Measurements from ENCODE around the gene RSPO4.

The RSPO4 gene

DNA sequence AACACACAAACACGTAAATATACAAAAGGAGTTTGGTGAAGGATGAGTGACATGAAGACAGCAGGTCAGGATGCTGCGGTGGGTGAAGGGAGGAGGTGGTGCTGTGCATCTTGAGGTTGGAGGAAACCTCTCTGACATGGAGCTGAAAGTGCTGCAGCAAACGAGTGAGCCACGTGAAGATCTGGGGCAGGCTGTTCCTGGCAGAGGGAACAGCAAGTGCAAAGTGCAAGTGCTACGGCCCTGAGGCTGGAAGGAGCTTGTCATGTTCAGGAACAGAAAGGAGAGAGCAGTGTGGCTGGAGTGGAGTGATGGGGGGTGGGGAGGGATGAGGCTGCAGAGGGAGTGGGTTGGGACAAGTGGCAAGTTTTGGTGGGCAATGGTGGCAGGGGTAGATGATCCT is 61.2 kb downstream of the RSPO4 start:
- no peak for DNase-seq

DNA sequence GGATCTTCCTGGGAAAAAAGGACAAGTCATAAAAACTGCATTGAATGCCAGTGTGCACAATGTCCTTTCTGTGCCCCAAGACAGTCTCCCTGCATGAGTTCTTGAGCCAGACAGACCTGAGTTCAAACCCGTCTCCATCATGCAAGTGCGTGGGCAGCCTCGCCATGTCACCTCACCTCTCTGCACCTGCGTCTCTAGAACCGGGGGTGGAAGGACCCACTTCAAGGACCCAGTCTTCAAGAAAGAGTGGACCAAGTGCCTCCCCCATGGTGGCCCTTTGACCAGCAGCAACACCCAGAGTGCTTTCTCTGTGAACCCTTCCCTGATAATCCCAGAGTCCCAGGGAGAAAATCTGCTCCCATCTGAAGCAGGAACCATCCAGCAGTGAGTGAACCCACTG is 62.5 kb downstream of the RSPO4 start:
- no peak for DNase-seq

DNA sequence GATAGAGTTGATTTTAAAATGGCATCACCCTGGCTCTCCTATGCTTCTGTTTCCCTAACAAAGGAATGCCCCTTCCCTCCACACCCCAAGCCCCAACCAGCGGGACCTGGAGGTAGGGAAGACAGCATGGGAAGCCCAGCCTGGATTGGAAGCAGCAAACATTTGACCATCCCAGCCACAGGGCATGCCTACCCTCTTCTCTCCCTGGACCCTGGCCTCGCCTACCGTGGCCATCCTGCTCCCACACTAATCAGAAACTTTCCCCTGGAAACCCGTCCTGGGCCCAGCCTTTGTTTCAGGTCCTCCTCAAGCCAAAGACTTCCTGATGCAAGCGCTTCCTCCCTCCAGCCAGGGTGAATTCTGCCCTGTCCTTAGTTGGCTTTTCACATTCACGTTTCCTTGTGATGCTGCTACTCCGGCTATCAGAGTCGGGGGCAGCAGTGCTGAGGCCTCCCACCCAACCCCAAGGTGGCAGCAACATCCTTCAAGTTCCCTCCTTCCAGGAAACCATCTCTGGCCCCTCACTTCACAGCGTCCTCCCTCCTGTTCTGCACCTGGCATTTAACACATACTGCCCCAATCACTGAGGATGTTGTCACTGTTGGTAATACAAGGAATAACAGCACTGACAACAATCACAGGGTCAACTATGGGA is 67.8 kb downstream of the RSPO4 start:
- no peak for DNase-seq

DNA sequence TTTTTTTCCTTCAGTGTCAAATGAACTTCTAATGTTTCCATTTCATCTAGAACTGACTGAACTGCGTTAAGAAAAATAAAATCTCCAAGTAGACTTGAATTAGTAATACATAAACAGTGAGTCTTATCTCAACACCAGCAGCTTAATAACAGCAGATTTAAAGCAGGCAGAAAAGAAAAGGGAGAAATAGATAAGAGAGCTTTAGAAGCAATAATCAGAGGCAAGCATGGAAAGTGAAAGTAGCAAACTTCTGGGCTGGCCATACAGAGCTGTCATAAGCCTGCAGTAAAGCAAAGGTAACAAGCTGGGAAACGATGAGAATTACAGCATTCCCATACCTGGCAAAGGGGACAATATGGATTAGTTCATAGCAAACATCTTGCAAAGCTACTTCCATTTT is 69.1 kb downstream of the RSPO4 start:
- DNase-seq: no peak

DNA sequence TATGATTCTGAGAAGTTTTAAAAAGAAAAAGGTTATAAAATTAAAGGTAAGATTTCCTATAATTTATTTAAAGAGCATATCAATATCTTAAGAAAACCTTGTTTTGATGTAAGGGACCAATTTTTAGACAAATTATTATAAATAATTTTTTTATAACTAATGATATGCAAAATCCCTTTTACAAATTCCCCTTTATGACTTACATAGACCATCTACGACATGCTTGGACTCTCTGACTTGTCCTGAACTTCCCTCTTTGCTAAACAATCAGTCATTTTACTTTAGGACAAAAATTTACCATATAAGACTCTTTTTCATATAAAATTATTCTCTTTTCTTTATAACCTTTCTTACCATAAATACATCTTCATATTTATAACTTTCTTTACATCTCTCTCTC is 70.7 kb downstream of the RSPO4 start:
- DNase-seq: no peak

DNA sequence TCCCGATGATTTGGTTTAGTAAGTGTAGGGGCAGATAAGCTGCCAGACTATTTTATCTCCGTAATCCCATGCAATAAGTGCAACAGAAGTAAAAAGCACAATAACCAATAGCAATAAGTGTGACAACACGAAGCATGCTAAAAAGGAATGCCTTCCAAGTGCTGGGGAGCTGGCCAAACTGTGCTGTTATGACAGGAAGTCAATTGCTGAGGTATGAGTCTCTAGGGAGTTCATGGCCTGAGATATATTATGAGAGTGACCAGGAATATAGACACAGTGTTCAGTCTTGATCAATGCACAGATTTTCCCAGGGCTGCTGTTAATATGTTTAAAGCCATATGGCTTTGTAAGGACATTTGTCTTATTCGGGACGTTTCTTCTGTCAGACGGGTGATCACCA is 75.4 kb downstream of the RSPO4 start:
- no peak for DNase-seq

DNA sequence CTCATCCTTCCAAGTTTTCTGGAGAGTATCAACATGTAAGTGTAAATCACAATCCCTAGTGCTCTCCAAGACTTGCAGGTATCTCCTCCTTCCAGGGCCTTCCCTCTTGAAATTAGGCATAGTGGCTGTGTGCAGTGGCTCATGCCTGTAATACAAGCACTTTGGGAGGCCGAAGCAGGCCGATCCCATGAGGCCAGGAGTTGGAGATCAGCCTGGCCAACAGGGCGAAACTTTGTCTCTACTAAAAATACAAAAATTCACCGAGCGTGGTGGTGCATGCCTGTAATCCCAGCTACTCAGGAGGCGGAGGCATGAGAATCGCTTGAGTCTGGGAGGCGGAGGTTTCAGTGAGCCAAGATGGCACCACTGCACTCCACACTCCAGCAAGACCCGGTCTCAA is 76.6 kb downstream of the RSPO4 start:
- DNase-seq: no peak

DNA sequence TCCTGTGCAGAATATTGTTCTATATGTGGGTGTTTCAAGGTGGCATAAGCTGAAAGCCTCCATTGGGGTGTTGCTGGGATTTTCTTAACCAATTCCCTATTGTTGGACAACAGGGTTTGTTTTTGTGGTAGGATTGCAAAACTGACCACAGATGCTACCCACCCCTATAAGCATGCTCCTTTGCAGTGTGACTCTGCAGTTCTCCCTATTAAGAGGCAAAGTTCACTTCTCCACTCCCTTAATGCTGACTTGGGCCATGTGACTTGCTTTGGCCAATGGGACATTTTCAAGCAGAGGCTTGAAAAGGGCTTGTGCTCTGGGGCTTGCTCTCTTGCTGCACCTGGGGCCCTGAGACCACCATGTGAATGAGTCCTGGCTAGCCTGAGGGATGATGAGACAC is 77.5 kb downstream of the RSPO4 start:
- no peak for DNase-seq

DNA sequence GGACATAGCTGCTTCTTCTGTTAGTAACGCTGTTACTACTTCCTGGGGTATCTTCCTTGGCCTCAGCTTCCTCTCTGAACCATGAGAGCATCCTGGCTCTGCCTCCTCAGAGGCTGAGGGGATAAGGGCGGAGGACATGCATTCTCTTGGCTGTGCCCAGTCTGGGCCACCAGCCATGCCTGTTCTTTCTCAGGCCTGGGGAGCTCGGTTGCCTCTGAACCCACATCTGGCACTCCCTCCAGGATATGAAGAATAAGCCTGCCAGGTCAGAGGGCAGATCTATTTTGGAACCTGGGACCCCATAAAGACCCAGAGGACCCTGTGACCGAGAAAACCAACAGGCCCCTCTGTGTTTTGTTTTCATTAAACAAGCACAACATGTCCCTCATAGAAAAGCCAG is 79.3 kb downstream of the RSPO4 start:
- DNase-seq: no peak

DNA sequence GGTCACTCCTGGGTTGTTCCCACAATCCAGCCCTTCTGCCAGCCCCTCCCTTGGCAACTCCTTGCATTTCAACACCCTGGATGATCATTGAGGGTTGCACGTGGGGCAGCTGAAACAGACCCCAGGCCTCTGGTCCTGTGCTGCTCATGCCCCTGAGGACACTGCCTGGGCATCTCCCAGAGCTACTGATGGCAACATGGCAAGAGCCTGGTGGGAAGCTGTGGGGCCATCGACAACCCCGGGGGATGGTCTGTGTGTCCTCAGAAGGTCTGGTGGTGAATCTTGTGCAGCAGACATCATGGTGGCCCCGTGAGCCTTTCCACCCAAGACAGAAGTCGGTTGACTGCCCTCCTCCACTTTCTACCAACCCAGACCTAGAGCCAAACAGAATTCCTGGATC is 81.0 kb downstream of the RSPO4 start:
- DNase-seq: no peak

DNA sequence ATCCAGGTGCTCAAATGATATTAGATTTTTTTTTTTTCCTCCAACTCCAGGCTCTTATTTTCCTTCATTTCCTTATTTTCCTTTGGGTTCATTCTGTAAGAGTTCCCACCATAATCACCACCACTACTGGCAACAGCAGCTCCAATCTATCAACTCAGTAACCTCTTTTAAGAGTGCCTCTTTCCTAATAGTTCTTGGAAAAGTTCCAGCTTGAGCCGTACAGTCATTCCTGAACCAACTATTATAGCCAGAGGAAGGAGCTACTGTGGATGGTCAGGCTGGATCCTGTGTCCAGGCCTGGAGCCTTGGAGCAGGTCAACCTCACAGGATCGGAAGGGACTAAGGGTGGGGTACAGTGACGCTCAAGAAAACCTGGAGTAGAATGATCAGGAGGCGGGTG is 81.8 kb downstream of the RSPO4 start:
- DNase-seq: no peak

DNA sequence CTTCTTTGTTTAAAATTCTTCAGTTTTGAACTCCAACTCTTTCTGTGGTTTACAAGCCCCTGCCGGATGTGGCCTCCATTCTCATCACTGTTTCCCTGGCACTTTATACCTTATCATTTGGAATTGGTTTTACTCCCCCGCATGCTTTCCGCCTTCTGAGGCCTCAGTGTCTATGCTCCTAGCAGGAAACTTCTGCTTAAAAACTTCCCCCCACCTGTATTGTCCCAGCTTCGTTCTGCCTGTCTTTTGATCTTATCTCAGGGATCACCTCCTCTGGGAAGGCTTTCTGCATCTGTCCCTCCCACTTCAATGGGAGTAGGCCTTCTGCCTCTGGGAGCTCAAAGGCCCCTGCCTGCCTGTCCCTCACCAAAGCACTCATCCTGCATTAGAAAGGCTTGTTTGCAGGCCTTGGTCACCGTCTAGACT is 82.6 kb downstream of the RSPO4 start:
- no peak for DNase-seq

DNA sequence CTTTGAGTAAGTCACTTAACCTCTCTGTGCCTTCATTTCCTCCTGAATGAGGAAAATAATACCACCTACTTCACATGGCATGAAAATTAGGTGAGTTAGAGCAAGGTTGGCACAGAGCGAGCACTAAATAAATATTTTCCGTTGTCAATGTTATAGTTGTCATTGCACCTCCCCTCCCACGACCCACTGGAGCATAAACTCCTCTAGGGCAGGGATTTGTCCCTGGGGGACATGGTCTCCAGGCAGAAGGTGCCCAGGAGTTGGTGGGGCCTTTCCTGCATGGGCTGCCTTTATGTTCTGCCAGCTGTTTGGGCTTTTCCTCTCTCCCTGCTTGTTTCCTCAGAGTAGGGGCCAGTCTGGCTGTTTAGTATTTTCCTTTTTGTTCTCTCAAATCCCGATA is 84.7 kb downstream of the RSPO4 start:
- no peak for DNase-seq

DNA sequence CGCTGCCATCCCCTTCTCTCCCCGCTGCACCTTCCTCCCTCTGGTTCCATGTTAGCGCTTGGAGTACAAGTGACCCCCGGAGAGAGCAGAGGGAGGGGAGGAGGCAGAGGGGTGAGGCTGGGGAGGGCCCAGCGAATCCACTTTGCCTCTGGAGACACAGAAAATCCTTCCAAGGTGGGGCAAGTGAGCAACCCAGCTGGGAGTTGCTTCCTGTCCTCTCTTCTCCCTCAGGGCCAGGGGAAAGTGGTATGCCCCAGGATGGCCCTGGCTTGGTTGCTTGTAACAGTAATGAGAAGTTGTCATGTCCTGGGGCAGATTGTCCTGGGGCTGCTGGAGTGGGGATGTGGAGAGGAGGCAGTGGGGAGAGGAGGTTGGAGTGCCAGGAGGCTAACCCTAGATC is 85.3 kb downstream of the RSPO4 start:
- DNase-seq: no peak

DNA sequence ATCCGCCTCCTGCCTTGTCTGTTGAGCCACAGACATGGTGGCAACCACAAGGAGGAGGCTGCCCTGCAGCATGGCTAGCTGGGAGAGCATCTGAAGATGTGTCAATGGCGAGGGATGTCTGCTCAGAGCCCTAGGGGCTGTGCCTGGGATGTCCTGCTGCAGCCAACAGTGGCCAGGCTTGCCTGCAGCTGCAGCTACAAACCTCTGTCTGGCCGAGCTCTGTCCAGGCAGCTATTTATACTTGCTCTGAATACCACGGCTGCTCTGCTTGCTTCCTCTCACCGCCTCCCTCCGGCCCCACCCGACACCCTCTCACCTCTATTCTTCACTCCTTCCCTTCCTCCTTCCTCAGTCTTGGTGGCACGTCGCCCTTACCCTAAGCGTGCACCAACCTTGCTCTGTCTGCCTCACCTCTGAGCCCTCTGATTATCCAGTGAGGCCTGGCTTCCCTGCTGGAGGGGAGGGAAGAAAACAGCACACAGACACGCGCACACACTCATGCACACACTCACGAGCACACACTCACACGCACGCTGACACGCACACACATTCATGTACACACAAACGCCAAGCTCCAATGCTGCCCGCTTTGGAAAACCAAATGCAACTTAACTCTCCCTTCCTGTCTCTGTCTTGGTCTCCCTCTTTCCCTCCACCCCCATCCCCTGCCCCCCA is 85.8 kb downstream of the RSPO4 start, which contains the start of gene ANGPT4:
Gene ANGPT4 (minus strand): TSS at position 210 of the 675 bp plus-strand sequence. CDS start 120 bp downstream, at position 90.
- DNase-seq: no peak

DNA sequence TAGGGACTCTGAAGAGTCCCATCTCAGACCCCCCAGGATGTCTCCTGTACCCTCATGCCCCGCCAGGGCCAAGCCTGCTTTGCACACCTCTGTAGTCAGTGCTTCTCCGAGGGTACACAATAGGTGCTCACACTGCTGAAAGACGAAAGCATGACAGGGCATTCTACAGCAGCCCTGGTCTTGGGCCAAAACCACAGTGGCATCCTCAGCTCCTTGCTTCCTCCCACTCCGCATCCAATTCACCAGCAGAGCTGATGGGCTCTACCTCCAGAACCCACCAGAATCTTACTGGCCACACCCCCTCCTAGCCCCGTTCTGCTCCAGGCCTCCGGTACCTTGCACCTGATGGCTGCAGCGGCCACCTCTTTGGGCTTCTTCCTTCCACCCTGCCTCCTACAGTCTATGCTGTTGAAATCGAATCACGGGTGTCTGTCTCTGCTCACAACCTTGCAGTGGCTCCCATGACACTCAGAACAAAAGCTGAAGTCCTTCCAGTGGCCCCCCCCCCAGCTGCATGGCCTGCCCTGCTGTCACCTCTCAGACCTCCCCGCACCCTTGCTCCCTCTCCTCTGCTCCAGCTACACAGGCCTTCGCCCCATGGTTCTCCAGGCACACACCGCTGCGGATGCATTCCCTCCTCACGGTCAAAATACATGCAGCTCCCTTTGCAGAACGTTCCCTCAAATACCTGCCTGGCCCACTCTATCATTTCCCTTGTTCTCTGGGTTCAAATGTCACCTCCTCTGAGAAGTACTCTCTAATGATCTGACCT is 87.2 kb downstream of the RSPO4 start:
- no peak for DNase-seq

DNA sequence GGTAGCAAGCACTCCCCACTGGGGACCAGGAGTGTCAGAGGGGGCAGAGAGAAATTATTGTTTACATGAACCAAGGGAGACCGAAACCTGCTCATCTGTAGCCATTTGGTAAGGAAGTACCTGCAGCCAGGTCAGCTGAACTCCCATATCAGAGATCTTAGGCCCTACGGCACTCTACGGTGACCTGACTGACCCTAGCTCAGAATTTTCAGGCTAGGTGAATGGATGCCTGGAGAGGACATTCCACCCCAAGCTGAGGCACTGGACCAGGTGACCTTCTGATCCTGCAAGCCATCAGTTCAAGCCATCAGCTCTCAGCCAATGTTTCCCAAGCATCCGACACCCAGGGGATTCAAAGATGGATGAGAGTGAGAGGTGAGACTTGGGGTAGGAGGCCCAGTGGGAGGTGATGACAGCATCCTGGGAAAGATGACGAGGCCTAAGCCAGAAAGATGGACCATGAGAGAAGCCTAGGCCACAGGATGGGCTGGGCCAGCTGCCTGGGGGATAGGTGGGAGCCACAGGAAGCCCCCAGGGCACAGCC is 88.7 kb downstream of the RSPO4 start:
- DNase-seq: no peak

DNA sequence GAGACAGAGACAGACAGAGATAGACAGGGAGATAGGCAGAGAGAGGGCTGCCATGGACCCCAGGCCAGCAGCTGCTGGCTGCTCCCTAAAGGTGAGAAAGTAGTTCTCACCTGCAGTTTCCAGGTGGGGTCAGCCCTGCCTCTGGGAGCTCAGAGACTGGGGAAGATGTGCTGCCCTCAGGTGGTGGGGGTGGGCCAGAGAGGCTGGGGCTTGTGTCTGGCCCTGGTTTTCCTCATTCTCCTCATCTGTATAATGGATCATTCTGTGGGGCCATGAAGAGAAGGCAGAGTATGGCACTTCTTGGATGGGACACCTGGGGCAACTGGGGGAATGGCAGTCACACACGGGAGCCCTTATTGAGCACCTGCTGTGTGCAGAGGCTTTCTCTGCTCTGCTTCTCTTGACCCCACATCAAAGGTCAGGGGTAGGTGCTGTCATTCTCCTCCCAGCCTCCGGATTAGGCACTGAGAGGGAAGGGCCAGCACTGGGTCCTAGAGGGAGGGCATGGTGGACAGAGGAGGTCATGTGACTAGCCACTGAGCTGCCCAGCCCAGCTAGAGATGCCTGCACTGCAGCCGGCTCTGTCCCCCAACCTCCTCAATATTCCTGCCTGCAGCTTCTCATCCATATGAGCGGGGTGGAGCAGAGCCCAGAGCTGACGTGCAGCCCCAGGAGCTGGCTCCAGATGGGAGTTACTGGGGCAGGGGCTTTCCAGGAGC is 90.1 kb downstream of the RSPO4 start:
- DNase-seq: no peak

DNA sequence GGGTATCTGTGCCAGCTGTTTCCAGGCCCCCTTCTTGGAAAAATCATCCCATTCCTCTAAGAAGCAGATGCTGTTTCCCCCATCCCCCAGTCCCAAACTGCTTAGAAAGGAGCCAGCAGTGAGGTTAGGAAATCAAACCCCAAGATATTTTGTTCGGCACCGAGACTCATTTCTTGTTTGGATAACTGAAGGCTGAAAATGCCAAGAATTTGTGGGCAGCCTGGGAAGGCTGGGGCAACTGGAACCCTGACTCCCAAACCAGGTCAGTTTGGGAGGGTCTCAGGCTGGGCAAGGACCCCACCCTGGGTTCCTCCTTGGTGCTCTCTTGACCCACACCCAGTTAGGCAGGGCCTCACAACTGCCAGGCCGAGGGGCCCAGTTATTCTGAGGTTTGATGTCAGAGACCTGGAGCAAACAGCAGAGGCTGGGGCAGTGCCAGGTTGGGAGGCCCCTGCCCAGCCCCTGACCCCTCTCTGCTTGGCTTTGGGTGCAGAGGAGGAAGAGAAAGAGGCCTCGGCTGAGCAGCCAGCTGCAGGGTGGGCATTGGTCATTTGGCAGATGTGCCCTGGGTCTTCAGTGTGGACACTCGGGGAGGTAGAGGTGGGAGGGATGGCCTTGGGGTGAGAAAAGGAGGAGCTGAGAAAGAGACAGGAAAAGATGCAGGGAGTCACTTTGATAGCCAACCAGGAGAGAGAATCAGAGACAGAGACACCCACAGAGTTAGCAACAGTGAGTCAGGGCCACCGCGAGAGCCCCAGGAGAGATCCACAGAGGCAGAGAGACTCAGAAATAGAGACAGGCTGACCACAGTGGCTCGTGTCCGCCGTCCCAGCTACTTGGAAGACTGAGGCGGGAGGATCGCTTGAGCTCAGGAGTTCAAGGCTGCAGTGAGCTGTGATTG is 91.0 kb downstream of the RSPO4 start:
- DNase-seq: no peak

DNA sequence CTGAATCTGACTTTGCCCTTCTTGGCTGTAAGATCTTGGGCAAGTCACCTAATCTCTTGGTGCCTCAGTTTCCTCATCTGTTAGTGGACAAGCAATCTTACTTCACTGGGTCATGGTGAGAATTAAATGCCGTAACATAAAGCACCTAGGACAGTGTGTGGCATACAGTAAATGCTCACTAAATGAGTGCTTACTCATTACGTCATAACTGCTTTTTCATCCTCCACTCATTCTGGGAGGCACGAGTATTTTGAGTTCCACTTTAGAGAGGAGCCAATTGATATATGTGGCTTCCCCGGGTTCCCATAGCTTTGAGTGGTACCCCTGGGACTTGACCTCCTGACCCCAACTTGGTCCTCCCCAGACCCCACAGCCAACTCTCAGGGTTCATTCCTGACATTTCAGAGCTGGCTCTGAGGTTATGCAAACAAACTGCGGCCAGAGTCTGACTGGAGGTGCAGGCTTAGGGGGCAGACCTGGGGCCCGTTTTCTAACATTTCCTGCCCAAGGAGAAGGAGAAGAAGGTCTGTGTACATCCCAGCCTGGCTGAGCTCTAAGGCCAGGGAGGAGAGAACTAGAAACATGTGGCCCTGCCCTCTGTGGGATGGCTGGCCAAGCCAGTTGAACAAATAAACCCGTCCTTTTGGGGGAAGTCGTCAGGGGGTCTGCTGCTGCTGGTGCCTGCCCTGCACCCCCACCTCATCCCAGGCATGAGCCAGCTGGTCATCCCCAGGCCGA is 91.8 kb downstream of the RSPO4 start:
- no peak for DNase-seq

DNA sequence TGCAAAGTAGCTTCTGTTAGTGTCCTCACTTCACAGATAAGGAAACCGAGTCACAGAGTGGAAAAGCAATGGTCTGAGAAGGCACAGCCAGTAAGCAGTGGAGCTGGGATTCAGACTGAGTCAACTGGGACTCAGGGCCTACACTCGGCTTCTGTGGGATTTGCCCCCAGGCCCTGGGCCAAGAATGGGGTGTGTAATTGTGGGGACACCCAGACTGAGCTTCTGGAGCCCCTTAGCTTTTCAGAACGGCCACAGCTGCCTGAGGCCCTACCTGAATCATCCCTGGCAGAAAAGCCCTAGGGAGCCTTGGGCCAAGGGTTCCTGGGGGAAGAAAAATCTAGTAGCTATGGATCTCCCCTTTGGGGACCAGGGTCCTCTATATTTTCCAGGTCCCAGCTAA is 92.5 kb downstream of the RSPO4 start:
- DNase-seq: no peak

All from 8988T (cell line).